Tibial artery (tissue), 4 donors: ENCODE data around the gene COPS7B.

Source experiments
- DNase-seq, 2 donors: peaks; one replicate each; pipeline ENCODE4 v3.0.0-alpha.2; 2019
- H3K27ac ChIP-seq, 2 donors: fragments of 200-600 bp; sonication (generic) in 1 of 2; 1 replicate in 1 of 2; 2 replicates in 1 of 2; pipeline ENCODE4 v1.5.1; 2018 to 2019; ENCODE audit warnings: mild to moderate bottlenecking in 1 of 2
- H3K27me3 ChIP-seq, 2 donors: fragments of 200-600 bp; sonication (generic) in 1 of 2; one replicate each; pipeline versions ENCODE4 v1.5.1 to v1.6.0; 2016 to 2019
- H3K36me3 ChIP-seq, 3 donors: fragments of 200-600 bp; sonication (generic) in 2 of 3; one replicate each; pipeline ENCODE4 v1.5.1; 2016 to 2019; ENCODE audit warnings: mild to moderate bottlenecking in 2 of 3
- H3K4me1 ChIP-seq, 4 donors: fragments of 200-600 bp; sonication (generic) in 2 of 4; 1 replicate in 3 of 4; 2 replicates in 1 of 4; pipeline ENCODE4 v1.5.1; 2016 to 2019
- H3K4me3 ChIP-seq, 2 donors: fragments of 200-600 bp; sonication (generic) in 1 of 2; 1 replicate in 1 of 2; 2 replicates in 1 of 2; pipeline ENCODE4 v1.5.1; 2018 to 2019; ENCODE audit warnings: mild to moderate bottlenecking in 2 of 2
- H3K9me3 ChIP-seq, 3 donors: fragments of 200-600 bp; sonication (generic) in 1 of 3; one replicate each; pipeline ENCODE4 v1.5.1; 2016 to 2019
- CTCF ChIP-seq, 2 experiments: fragments of 200-600 bp in 1 of 2; fragments of 450-650 bp in 1 of 2; IDR thresholded peaks; one replicate each; pipeline ENCODE4 v1.5.1; 2017 to 2019; ENCODE audit warnings: antibody characterized with exemption in 2 of 2, mild to moderate bottlenecking in 1 of 2, moderate library complexity in 1 of 2
- intact Hi-C: fragments of 100-400 bp; cut with DNase I; formaldehyde crosslinking; loops from one replicate; pipeline ENCODE4 v1.15.0; 2023; ENCODE audit warnings: low total_unique reads

COPS7B gene

GRCh38 chr2:231794383-231794782, 8.1 kb downstream of the COPS7B start:
- Histone ChIP-seq H3K9me3 (no peaks in the 10 kb centered on the region), H3K4me1 (peaks cover 0 to 3% (median under 1%) of the 10 kb centered on the region in 4 donors), H3K27me3 (no peaks in the 10 kb centered on the region), H3K27ac (no peak overlapping the region), H3K36me3 (peaks cover 47 to 85% (median 66%) of the 10 kb centered on the region in 3 donors), H3K4me3 (no peak overlapping the region)
- DNase-seq: no peak
- intact Hi-C loops: no loop called here
- TF ChIP-seq CTCF (IDR thresholded peaks at IDR 0.05): no peak

GRCh38 chr2:231795525-231796327, 9.5 kb downstream of the COPS7B start:
- Histone ChIP-seq H3K4me3 (no peak overlapping the region), H3K27me3 (no peaks in the 10 kb centered on the region), H3K9me3 (no peaks in the 10 kb centered on the region), H3K4me1 (no peaks in the 10 kb centered on the region), H3K27ac (no peak overlapping the region), H3K36me3 (peaks cover 52 to 86% (median 67%) of the 10 kb centered on the region in 3 donors)
- DNase-seq: no peak
- no peak for TF ChIP-seq CTCF (IDR thresholded peaks at IDR 0.05)
- intact Hi-C loops: no loop called here

DNA sequence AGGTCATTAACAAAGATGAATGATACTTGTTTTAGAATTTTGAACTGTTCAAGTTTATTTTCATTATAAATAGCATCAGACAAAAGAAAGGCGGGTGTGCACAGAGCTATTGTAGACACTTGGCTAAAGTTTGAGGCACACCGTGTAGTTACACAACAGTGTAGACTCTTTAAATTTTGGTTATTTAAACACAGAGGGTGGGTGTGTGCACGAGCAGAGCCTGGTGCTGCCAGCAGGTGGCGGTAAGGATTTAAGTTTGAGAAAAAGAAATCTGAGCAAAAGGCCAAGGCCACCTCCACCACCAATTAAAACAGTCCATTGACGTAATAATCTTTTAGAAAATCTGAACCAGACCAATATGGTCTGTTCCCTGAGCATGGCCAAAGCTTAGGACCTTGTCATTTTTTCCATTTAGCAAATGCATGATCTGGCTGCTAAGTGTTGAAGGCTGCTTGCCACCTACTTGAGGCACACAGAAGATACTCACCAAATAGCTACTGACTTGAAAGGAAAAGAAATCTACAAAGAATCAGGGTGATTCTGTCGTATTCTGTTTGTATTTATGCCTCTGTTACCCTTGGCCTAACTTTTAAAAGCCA, 14.3 kb downstream of the COPS7B start:
- DNase-seq: no peak
- H3K27ac ChIP-seq: no peak overlapping the region
- H3K9me3 ChIP-seq: no peaks in the 10 kb centered on the region
- TF ChIP-seq CTCF (IDR thresholded peaks at IDR 0.05): peak; percentile 20 to 37
- H3K36me3 ChIP-seq: peaks cover 36 to 96% (median 73%) of the 10 kb centered on the region in 3 donors
- no peaks in the 10 kb centered on the region for H3K27me3 ChIP-seq
- no peaks in the 10 kb centered on the region for H3K4me1 ChIP-seq
- intact Hi-C loops: no loop called here
- no peak overlapping the region for H3K4me3 ChIP-seq

DNA sequence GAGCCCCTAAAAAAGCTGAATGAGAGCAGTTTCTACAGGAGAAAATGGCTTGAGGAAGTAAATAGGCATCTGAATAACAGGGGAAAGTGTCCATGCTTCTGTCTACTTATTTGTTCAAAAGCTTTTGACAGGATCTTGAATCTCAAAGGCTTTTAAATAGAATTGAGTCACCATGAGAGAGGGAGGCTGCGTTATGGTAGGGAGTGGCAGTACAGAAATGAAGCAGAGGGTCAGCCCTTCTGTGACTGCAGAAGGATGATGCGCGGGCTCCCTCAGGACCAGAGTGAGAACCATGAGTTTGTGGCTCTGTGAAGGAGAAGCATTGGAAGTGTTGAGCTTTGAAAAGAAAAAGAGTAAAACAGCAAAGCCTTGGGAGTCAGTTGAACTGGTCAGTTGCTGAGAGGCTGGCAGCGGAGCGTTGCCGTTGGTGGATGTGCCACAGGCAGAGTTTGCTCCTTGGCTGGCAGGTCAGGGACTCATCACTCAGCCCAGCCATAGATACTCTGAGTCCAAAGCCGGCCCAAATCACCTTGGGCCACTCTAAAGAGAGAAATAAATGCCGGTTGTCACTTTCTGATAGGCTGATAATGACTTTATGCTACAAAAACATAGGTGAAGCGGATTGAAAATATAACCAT, 17.4 kb downstream of the COPS7B start:
- H3K4me1 ChIP-seq: no peaks in the 10 kb centered on the region
- H3K27me3 ChIP-seq: no peaks in the 10 kb centered on the region
- no peak for DNase-seq
- H3K4me3 ChIP-seq: no peak overlapping the region
- intact Hi-C loops: no loop called here
- H3K9me3 ChIP-seq: no peaks in the 10 kb centered on the region
- no peak for TF ChIP-seq CTCF (IDR thresholded peaks at IDR 0.05)
- H3K36me3 ChIP-seq: peaks cover 46 to 98% (median 72%) of the 10 kb centered on the region in 3 donors
- no peak overlapping the region for H3K27ac ChIP-seq

GRCh38 chr2:231807020-231807419, 20.8 kb downstream of the COPS7B start:
- DNase-seq: no peak
- Histone ChIP-seq H3K36me3 (peaks cover 54 to 99% (median 73%) of the 10 kb centered on the region in 3 donors), H3K4me3 (no peak overlapping the region), H3K27ac (no peak overlapping the region), H3K9me3 (no peaks in the 10 kb centered on the region), H3K4me1 (no peaks in the 10 kb centered on the region), H3K27me3 (no peaks in the 10 kb centered on the region)
- intact Hi-C loops: no loop called here
- TF ChIP-seq CTCF (IDR thresholded peaks at IDR 0.05): no peak
